ENCODE measurements around the gene H2AZ2. TPM values are rescaled to one million over a fixed set of nuclear protein-coding genes. Genes with fewer than 3 reads are reported as not detected.
"Not testable (repeated sequence)": the region's sequence is repeated elsewhere in the genome, so short reads cannot be mapped to it uniquely, and the experiment has no call there.

H2AZ2 gene
- total RNA-seq, 2 experiments from 2014 or later = 291 to 305 TPM

- Mint-ChIP-seq H3K27ac (no peak overlapping the region), H3K27me3 (no peaks in the 10 kb centered on the region), H3K36me3 (peaks cover 2% of the 10 kb centered on the region)
These were observed 56.3 kb downstream of the H2AZ2 start for GRCh38 chr7:44791278-44792219.

GRCh38 chr7:44789990-44790389 lies 57.9 kb downstream of the H2AZ2 start:
- no peaks in the 10 kb centered on the region for H3K27me3 Mint-ChIP-seq
- H3K27ac Mint-ChIP-seq = no peak overlapping the region

More at GRCh38 chr7:44791278-44792219, 56.3 kb downstream of the H2AZ2 start:
- peaks cover 4% of the 10 kb centered on the region for H3K4me1 Mint-ChIP-seq
- no peaks in the 10 kb centered on the region for H3K9me3 Mint-ChIP-seq
- H3K4me3 Mint-ChIP-seq = no peak overlapping the region
- DNase-seq = no peak

GRCh38 chr7:44787762-44788161 lies 60.1 kb downstream of the H2AZ2 start:
- no peak overlapping the region for H3K27ac Mint-ChIP-seq
- H3K9me3 Mint-ChIP-seq = peaks cover 5% of the 10 kb centered on the region
- peaks cover 5% of the 10 kb centered on the region for H3K36me3 Mint-ChIP-seq
- DNase-seq = no peak
- H3K27me3 Mint-ChIP-seq = no peaks in the 10 kb centered on the region
- H3K4me1 Mint-ChIP-seq = peaks cover 4% of the 10 kb centered on the region
- no peak overlapping the region for H3K4me3 Mint-ChIP-seq

More at GRCh38 chr7:44789990-44790389, 57.9 kb downstream of the H2AZ2 start:
- no peaks in the 10 kb centered on the region for H3K9me3 Mint-ChIP-seq
- peaks cover 4% of the 10 kb centered on the region for H3K4me1 Mint-ChIP-seq
- H3K36me3 Mint-ChIP-seq = no peaks in the 10 kb centered on the region
- DNase-seq = no peak
- H3K4me3 Mint-ChIP-seq = no peak overlapping the region

- Mint-ChIP-seq H3K4me1 (peaks cover 4% of the 10 kb centered on the region), H3K27me3 (no peaks in the 10 kb centered on the region), H3K27ac (no peak overlapping the region), H3K36me3 (peaks cover 5% of the 10 kb centered on the region), H3K4me3 (no peak overlapping the region), H3K9me3 (peaks cover 5% of the 10 kb centered on the region)
- no peak for DNase-seq
These were observed 60.8 kb downstream of the H2AZ2 start for GRCh38 chr7:44787041-44787440.

- not testable (repeated sequence) for H3K27me3 Mint-ChIP-seq, H3K36me3 Mint-ChIP-seq, H3K9me3 Mint-ChIP-seq, H3K27ac Mint-ChIP-seq, H3K4me3 Mint-ChIP-seq, H3K4me1 Mint-ChIP-seq, DNase-seq
These were observed 62.7 kb downstream of the H2AZ2 start for GRCh38 chr7:44785218-44785617.

- H3K4me1 Mint-ChIP-seq = no peaks in the 10 kb centered on the region
- peaks cover 5% of the 10 kb centered on the region for H3K9me3 Mint-ChIP-seq
- no peaks in the 10 kb centered on the region for H3K27me3 Mint-ChIP-seq
- H3K27ac Mint-ChIP-seq = no peak overlapping the region
- H3K36me3 Mint-ChIP-seq = peaks cover 5% of the 10 kb centered on the region
- H3K4me3 Mint-ChIP-seq = no peak overlapping the region
- no peak for DNase-seq
These were observed 63.5 kb downstream of the H2AZ2 start for GRCh38 chr7:44784364-44784763.

- DNase-seq = no peak
- H3K9me3 Mint-ChIP-seq = peaks cover 5% of the 10 kb centered on the region
- H3K4me3 Mint-ChIP-seq = no peak overlapping the region
- no peak overlapping the region for H3K27ac Mint-ChIP-seq
- H3K27me3 Mint-ChIP-seq = no peaks in the 10 kb centered on the region
- no peaks in the 10 kb centered on the region for H3K4me1 Mint-ChIP-seq
- H3K36me3 Mint-ChIP-seq = peaks cover 5% of the 10 kb centered on the region
These were observed 64.5 kb downstream of the H2AZ2 start for GRCh38 chr7:44783407-44783806.

- Mint-ChIP-seq H3K36me3 (peaks cover 5% of the 10 kb centered on the region), H3K4me1 (no peaks in the 10 kb centered on the region), H3K4me3 (no peak overlapping the region), H3K9me3 (peaks cover 5% of the 10 kb centered on the region), H3K27me3 (no peaks in the 10 kb centered on the region), H3K27ac (no peak overlapping the region)
- no peak for DNase-seq
These were observed 65.4 kb downstream of the H2AZ2 start for GRCh38 chr7:44782460-44782859.

Other genes starting within 250 kb of the H2AZ2 start
- gene OGDH, start 241.5 kb downstream of the H2AZ2 start, total RNA-seq = 10 to 100 TPM; 75.8 to 77.9 TPM
- gene ZMIZ2, start 99.2 kb downstream of the H2AZ2 start, total RNA-seq = 100 to 1,000 TPM; 116 to 122 TPM
- gene PPIA, start 51.4 kb downstream of the H2AZ2 start, total RNA-seq = 1,000 to 10,000 TPM; 3,010 to 3,071 TPM
- 10 to 100 TPM; 30.1 to 31.5 TPM for gene PURB, start 37.4 kb upstream of the H2AZ2 start, total RNA-seq
- gene MYO1G, start 130.9 kb upstream of the H2AZ2 start, total RNA-seq = 100 to 1,000 TPM; 302 to 306 TPM
- 10 to 100 TPM; 50.8 to 51.6 TPM for gene CCM2, start 152.1 kb upstream of the H2AZ2 start, total RNA-seq
- under 1 TPM; 0.35 to 0.50 TPM for gene NACAD, start 240.9 kb upstream of the H2AZ2 start, total RNA-seq